Activated CD4-positive, alpha-beta T cell treated with anti-CD3 and anti-CD28 coated beads for 48 hours (primary cell): Measurements from ENCODE around the gene TM4SF4.

Experiments used
- DNase-seq: peaks from one replicate; pipeline ENCODE4 v3.0.0-alpha.2; 2020

Gene TM4SF4

DNA sequence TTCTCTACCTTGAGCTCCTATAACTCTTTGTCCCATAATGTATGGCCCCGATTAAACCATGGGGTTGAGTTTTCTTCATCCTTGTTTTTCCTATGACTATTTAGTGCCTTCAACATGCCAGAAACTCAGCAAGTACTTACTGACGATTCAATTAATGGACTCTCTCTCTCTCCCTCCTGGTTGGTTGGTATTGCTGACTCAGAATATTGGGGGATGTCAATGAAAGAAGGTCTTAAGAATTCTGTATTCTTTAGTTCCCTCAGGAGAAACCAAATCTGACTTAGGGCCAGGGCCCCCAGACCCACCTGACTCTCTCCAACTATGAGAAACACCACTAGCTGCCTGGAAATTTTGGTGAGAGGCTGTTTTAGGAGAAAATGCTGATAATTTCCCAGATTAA is 40.8 kb downstream of the TM4SF4 start:
- no peak for DNase-seq

DNA sequence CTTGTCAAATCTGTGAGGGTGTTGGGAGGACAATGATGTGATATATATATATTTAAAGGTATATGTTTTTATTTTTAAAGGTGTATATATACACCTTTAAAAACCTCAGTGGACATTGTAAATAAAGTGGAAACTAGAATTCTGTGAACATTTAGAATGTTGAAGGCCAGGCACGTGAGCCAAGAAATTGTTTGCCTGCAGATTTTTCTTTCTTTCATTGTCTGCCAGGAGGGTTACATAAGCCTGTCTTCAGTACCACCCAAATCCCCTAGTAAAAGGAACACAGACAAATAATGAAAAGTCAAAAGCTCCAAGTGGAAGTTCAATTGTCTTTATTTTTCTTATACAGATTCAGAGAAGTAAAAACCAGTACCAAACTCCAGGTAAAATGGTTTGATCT is 42.4 kb downstream of the TM4SF4 start:
- no peak for DNase-seq

DNA sequence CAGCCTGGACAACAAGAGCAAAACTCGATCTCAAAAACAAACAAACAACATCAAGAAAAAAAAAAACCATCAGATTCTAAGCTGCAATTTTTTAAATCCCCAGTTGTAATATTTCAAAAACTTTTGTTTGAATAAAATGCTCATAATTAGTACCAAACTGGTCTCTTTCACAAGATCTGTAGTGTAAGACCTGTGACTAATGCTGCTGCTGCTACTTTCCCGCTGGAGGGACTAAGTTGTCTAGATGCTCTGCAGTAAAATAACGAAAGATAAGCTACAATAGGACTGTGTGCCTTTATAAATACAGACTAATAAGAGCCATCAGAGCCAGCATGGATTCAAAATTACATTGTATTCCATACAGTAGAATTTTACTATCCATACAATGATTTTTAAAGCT is 45.4 kb downstream of the TM4SF4 start:
- no peak for DNase-seq

DNA sequence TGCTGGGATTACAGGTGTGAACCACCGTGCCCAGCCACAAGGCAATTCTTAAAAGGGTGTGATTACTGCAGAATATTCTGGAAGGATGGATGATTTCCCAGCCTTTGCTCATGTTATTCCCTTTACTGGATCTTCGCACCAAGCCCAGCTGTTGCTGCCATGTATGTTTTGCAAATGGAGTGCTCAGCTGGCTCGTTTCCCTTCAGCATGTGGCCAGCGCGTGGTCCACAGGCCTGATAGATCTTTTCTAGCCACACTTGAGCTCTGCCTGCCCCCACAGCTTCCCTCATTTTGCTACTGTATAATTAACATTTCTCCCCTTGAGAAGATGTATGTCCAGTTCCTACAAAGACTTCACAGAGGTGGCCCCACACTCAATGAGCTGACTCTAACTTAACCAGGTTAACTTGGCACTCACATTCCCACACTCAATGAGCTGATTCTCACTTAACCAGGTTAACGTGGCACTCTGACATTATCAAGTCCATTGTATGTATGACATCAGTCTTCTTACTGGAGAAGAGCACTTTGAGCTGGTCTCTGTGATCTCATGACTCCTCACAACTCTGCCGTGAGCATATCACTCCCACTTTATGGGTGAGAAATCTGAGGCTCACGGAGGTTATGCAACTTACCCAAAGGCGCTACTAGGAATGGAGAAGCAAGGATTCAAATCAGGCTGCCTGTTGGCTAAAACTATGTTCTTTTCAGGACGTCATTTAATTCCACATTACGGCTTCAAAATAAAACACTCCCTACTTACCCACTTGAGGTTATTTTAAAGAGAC is 49.2 kb downstream of the TM4SF4 start:
- no peak for DNase-seq

DNA sequence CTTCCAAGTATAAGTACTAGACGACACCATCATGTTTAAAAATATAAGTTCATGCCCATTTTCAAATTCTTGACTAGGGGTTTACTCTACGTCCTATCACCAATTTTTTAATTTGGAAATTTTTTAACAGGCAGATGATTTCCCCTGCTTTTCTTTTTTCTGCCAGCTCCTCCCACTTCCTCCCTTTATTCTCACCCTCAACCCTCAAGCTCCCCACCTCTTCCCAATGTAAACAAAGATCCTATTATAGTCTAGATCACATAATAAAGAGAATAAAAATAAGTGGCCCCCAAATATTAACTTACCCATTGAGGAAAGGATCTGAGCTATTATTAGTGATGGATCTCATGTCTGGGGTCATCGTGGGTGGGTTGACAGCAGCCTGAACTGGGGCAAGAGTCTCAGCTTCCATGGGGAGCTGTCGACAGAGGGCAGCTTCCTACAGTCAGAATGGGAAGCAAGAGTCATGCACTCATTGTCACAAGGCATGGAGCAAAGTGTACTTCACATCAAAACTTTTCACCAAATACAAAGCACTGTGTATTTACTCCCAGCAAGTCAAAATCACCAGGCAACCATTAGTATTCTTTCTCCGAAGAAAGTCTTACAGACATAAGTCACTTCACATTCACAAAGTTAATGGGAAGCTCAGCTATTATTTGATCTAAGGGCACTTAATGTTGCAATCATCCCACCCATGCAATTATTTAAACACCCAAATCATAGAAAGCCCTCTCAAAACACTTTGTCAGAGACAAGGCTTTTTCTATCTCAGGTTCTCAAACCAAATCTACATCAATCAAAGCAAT is 53.2 kb downstream of the TM4SF4 start:
- DNase-seq = no peak

DNA sequence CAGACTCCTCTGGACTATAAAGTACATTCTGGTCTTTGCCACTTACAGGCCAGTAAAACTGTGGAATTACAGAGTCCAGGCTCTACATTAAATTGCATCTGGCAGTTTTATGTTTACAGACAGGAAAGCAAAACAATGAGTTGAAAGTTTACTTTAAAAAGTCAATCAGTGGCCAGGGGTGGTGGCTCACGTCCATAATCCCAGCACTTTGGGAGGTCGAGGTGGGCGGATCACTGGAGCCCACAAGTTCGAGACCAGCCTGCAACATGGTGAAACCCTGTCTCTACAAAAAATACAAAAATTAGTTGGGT is 53.8 kb downstream of the TM4SF4 start:
- no peak for DNase-seq

DNA sequence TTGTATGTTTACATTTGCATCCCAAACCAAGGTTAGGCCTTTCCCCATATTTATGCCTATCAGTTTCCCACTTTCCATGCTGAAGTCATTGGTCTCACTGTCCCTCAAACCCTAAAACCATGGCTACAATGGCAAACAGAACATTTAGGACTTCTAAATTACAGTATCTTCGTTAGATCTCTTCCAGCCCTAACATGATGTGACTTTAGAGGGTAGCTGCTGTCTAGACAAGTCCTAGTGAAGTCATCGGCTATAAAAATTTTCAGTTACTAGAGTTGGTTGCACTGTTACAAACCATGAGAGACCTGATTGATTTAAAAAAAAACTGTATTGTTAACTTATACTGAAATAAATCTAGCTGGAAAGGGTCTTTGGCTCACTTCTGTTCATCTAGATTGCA is 54.6 kb downstream of the TM4SF4 start:
- no peak for DNase-seq

DNA sequence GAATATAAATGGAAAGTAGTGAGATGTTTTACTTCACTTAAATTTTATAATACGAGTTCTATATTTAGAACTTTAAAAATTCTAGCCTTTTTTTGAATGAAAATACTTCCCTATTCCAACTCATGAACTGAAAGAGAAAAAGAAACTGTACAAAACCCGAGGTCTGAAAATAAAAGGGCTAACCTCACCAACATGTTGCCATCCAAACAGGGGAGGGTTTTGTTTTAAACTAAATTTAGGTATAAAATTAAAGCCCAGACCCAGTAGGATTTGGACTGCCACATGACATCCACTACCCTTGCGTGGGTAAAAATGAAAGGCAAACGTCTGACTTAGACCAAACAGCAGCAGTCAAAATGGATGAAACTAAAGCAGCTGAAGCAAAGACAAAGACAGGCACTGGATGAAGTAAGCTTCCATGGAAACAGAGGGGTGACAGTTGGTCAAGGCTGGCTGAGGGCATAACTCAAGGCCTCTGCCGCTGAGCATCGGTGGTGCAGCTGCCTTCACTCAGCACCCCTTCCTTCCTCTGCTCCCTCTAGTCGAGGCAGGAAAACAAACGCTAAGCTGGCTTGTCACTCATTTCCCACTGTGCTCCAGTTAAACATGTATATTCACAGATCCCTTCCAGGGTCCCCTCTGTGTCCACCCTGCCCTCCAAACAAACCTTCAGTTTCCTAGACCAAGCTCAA is 58.1 kb downstream of the TM4SF4 start:
- DNase-seq = no peak

DNA sequence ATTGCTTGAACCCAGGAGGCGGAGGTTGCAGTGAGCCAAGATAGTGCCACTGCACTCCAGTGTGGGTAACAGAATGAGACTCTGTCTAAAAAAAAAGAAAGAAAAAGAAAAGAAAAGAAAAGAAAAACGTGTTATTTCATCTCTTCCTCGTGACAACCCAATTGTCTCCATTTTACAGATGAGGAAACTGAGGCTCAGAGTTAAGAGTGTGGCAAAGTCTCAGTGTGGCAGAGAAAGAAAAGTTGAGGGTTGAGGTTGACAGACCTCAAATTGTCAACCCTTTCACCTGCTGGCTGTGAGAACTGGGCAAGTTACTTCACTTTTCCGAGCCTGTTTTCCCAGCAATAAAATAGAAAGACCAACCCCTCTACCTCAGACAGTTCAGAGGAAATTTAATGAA is 59.6 kb downstream of the TM4SF4 start:
- DNase-seq = no peak

DNA sequence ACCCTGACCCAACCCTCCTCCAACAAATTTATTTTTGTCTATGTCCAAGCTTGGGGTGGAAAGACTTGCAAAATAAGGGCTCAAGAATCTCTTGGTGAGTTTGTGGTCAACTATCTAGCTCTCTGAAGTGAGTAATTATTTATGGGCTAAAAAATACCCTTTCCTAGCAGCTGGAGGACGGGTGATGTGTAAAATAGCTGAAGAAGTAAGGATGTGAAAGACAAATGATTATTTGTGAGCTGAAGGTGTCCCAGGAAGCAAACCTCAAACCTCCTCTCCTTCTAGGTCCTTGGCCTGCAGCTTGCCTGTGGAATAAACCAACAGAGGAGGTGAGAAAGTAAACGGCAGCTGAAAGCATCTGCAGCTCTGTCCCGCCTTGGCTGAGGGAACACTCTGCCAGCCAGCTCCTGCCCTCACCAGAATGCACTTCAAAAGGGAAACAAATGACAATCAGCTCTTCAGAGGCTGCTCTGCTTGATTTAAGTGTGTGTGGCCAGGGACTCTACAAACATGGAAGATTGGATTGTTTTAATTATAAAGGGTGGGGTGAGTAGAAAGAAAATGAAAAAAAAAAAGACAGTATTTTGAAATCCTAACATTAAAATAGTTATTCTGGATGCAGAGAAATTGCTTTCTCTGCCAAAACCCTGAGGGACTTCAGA is 60.3 kb downstream of the TM4SF4 start:
- no peak for DNase-seq

DNA sequence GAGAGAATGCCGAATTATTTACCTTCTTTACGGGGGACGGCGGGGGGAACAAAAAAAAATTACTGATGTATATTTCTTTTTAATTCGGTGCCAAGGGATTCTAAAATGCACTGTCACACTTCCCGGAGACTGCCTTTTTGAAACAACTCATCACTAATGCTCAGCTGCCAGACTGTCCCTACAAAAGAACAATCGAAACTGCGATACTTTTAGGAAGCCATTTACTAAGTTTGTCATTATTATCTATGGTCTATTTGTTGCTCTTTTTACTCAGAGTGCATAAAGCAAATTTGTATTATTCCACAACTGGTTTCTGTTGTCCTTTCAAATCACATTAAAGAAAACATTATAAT is 60.8 kb downstream of the TM4SF4 start:
- DNase-seq = no peak

DNA sequence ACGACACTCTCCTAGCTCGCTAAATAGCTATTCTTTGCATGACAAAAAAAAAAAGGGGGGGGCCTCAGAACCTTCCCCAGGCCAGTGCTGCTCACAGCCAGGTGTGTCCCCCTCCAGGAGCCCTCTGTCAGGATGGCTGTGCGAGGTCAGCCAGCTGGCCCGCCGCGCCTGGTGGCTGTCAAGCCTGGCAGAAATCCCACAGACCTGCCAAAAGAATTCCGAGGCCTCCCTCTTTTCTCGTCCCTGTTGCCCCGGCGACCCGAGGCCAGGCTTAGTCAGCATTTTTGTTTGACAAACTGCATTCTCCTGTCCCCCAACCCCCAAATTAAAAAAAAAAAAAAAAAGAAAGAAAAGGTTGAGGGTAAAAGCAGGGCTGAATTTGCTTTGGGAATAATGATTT is 61.9 kb downstream of the TM4SF4 start:
- no peak for DNase-seq

DNA sequence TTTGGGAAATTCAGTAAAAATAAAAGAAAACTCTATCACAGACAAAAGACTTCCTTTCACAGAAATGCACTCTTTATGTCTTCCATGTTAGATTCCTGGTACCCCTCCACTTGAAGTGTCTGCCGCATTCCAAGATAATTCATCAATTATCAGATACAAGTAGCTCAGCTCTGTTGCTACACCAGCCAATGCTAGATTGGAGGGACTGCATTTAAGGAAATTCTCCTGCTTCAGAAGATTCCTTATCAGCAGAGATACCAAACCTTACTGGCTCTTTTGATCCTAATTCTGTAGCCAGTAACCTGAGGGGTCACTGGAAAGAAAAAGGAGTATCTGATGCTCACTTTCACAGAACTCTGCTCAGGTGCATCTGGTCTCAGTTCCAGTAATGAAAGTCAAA is 63.9 kb downstream of the TM4SF4 start:
- DNase-seq = no peak

DNA sequence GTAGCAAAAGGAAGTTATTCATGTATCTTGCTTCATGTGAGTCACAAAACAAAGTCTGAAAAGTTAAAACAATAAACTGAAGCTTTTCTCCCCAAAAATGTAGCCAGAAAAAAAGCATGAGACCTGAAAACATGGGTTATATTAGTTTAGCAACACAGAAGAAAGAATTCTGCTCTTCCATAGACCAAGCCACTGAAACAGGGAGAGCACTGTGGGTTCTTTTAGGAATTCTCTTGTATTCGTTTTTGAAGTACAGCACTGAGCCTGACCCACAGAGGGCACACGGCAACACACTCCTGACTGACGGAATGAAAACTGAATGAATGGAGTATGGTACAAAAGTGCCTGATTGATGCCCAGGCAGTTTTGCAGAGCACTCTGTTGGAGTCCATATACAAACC is 66.6 kb downstream of the TM4SF4 start:
- DNase-seq = no peak

DNA sequence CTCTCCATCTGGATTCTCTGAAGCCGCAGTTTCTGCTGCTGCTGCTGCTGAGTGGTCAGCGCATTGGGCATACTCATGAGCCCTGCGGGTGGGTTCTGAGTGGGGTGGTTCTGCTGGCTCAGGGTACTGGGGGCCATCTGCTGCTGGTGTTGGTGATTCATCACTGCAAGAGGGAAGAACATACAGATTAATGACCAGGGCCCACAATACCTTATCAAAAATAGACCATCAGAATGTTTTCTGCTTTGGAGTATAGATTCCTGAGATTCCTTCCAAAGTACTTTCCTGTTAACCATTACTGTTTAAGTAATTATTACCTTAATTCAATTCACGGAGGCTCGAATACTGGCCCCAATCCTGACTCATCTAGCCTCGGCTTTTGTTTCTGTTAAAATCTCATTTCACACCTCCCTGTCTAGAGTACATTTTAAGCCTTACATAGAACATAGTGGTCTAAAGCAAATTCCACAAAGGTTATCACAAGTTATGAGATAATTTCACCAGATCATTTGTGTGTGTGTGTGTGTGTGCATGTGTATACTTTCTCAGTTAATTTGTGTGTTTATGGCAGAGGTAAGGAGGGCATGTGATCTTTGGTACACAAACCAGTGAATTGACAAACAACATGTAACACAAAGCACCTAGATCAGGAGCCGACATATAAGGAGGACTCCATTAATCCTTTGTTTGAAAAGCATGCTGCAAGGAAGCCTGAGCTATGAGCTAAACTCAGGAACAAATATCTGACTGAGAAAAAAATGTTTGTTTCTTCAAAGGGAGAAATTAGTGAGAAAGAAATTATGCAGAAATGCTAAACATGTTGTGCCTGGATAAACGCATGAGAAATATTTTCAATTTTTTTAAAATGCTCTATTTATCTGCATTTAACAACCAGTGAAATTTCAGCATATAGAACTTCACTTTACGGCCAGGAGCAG is 68.1 kb downstream of the TM4SF4 start:
- DNase-seq = no peak

DNA sequence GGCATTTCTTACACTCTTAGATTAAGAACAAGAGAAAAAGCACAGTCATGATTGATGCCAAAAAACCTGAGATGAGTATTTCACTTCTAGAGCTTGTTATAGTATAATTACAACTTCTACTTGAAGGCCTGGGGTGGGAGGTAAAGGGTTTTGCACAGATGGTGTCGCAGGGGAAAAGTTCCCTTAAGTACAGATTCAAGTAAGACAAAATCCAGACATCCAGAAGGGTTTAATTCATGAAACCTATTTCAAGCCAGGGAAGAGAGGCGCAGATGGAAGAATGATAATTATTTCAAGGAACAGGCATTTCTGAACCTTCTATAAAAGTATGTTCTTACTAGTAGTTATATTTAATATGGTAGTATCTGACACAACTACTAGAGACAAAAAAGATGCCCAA is 70.6 kb downstream of the TM4SF4 start:
- DNase-seq = no peak

DNA sequence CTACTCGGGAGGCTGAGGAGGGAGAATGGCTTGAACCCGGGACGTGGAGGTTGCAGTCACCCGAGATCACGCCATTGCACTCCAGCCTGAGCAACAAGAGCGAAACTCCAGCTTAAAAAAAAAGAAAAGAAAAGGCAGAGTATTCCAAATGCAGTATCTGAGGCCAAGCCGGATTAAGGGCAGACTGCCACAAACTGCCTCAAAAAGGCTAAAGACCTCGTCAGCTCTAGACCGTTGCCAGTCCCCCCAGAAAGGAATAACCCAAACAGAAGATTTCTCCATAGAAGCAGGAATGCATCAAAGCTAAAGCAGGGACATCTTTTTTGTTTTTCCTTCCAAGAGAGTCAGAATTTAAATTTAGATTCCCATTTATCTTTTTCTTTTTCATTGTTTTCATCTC is 72.9 kb downstream of the TM4SF4 start:
- no peak for DNase-seq

DNA sequence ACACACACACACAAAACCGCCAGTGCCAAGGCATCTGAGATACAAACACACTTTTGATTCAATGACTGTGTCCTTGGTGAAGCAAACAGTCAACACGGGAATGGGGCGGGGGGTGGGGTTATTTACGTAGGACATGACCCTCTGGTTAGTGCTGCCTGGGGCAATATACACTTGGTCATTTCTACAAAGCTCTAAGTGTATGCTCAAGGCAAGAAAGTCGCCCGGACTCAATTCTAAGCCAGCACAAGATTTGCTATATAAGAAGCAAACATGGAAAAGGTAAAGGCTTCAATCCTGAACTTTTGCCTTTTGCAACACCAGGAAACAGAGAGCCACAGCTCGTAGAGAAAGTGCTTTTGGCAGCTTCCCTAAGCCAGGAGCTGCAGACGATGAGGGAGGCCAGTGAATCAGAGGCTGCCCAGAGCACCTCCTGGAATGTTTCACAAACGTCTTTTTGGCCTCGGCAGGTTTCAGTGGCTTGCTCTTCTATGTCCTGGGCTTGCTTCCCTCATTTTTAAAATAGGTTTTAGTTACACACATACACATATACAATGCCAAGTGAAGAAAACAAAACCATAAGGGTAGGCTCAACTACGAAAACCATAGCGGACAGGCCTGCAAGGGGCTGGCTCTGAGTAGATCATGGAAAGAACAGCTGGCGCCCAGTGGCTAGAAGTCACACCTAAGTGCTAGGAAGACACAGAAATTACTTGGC is 73.6 kb downstream of the TM4SF4 start:
- DNase-seq = no peak

DNA sequence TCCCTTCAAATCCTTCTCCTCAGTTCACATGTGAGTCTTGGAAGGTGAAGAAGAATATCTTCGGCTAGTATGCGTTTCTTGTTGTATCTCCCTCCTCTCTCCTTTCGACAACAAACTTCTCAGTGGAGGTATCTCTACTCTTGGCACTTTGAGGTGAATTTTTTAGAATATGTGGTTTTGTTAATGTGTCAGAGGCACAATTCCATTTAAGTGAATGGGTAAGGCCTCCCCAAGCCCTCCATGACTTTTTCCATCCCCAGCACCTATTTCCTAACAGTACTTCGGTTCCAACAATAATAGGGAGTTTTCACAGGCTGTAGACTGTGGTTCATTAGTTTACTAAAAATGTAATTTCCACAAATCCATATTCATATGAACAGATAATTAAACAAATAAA is 74.2 kb downstream of the TM4SF4 start:
- no peak for DNase-seq

DNA sequence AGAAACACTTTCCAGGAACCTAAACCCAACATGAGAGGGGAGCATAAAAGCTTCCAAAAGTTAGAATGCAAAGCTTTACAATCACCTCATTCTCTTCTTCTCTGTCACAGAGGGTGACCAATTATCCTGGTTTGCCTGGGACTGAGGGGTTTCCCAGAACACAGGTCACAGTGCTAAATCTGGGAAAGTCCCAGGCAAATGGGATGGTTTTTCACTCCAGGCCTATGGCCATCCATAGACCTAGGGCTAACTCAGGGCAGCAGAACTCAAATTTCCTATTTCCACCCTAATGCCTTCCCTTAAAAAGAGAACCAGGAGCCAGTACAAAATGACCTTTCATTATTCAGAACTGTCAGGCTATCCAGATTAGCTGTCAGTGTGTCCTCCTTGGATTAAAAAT is 77.0 kb downstream of the TM4SF4 start:
- DNase-seq = no peak

DNA sequence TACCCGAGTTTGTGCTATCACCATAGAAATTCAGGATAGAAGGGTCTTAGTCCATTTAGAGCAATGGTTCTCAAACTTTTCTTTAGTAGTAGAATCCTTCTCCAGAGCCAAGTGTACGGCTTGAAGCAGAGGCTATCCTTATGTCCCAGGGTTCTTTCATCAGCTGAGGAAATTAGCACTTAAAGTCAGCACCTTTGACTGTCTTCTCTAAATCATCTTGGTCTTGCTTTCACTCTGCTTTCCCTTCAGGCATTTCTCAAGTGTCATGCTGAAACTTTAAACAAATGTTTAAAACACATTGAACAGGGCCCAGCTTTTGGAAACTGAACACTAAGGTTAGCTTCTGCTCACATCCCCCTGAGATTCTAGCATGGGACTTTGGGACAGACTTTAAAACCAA is 78.2 kb downstream of the TM4SF4 start:
- no peak for DNase-seq
